OCI-M2 (cell line): ENCODE results near the gene GPR108.

Experiments used
- DNase-seq: peaks from one replicate; lab custom pipeline; 2025; ENCODE audit not compliant: unreplicated experiment; lab: John Stamatoyannopoulos, UW

GPR108 gene

DNA sequence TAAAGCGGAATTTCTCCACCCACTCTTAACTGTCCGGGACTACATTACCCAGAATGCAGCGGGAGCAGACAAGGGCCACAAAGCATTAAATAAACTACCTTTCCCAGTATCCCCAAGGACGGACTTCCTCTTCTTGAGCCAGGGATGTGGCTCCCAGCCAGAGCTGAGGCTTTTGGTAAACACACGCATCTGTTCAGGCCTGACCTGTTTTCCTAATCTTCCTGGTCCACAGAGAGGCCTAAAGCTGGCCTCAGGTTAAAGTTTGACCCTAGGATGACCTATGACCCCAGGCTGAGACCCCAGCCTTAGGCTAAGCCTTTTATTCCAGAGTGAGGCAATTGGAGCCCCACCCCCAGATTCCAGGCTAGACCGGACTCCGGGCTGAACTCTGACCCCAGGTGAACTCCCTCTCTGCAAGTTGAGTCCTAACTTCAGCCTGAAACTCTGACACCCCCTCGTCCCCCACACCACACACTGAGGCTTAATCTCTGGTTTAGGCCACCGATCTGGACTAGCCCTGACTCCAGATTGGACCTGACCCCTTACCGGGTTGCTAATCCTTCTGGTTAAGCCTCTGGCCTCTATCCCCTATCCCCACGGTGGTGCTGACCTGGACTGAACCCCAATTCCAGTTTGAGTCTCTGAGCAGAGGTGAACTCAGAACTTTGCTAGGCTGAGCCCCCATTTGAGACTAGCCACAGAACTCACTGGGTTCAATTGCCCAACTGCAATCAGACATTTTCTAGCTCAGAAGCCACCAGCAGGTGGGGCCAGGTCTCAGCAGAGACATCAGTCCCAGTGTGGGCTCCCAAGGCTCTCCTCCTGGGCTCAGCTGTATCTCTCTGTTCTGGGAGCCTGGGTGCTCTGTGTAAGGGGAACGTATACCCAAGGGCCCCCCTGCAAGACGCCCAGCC, 750 bp upstream of the GPR108 start:
- DNase-seq = peak; percentile 74

DNA sequence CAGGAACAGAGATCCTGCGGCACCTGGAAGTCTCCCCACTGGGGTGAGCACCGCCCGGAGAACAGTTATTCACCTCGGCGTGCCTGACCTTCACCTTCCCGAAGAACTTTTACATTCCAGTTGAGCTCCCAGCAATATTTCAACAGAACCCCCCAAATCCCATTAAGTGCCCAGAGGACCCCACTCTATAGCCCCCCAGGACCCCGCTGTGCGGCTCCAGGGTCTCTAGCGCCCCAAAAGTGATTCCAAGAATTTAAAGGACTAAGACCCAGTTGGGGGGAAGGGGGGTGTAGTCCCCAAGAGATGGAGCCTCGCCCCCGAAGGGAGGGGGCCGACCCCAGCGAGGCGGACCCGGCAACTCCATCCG, 480 bp downstream of the GPR108 start:
- no peak for DNase-seq

DNA sequence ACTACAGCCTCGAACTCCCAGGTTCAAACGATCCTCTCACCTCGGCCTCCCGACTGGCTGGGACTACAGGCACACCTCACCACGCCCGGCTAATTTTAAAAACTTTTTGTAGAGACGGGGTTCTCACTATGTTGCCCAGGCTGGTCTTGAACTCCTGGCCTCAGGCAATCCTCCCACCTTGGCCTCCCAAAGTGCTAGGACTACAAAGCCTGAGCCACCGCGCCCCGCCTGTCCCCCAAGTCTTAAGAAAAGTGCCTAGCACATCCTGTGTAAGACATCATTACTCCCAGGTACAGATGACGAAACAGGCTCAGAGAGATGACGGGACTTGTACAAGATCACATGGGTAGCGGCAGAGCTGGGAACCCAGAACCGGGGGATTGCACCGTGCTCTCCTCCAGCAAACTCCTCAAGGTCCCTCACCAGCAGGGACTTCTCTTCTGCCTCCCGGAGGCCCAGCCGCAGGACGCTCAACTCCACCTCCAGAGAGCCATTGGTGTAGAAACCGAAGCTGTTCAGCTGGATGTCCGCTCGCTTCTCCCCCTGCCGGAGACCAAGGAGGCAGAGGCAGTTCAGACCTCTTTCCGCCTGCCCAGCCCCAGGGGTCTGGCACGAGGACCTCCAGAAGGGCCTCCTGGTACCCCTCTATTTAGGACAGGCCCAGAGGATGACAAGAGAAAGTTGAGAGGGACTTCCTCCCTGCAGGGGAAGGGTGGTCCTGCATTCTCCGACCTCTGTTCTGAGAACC, 1.0 kb downstream of the GPR108 start:
- DNase-seq = no peak

DNA sequence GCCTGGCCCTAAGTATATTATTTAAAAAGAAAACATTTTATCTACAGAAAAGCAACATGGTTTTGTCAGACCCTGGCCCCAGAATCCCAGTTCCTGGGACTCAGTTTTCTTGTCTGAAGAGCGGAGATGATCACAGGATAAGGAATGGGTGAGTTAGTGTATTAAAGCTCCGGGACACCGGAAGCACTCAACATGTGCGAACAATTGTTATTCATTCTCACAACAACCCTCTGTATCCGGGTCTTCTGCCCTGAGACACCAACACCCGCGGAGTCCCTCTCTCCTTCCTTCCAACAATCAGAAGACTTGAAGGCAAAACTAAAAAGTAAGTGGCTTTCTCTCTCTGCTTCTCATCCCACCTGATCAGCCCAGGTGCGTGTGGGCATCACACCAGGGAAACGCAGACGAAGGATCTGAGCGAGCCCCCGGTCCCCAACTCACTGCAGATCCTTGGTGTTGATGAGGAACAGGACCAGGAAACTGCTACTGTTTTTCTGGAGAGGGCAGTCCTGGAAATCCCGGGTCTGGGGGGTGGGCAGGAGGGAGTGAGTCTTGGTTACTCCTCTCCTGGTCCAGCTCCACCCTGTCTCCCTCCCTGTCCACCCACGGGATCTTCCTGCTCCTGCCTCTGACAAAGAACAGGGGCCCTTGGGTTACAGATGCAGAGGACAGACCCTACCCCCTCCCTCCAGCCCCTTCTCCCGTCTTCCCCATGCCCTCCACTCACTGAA, 2.0 kb downstream of the GPR108 start:
- DNase-seq = no peak

DNA sequence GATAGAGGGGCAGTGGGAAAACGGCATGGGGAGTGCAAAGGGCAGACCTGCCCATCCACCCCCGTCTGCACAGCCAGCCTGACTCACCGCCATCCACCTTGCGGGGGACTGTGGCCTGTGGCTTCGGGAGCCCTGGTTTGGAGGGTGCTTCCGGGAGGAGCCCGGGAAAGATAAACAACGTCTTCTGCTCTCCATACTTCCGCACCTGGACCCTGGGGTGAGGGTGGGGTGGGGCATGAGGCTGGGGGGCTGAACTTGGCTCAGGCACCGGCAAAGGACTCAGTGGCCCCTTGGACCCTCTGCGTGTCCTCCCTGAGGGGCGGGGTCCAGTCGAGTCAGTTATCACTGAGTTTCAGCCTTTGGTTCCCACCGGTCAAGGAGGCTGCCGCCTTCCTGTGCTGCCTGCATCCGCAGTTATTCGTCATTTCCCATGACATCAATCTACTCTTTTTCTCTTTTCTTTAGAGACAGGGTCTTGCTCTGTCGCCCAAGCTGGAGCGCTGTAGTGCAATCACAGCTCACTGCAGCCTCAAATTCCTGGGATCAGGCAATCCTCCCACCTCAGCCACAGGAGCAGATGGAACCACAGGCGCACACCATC, 3.2 kb downstream of the GPR108 start:
- DNase-seq = no peak

DNA sequence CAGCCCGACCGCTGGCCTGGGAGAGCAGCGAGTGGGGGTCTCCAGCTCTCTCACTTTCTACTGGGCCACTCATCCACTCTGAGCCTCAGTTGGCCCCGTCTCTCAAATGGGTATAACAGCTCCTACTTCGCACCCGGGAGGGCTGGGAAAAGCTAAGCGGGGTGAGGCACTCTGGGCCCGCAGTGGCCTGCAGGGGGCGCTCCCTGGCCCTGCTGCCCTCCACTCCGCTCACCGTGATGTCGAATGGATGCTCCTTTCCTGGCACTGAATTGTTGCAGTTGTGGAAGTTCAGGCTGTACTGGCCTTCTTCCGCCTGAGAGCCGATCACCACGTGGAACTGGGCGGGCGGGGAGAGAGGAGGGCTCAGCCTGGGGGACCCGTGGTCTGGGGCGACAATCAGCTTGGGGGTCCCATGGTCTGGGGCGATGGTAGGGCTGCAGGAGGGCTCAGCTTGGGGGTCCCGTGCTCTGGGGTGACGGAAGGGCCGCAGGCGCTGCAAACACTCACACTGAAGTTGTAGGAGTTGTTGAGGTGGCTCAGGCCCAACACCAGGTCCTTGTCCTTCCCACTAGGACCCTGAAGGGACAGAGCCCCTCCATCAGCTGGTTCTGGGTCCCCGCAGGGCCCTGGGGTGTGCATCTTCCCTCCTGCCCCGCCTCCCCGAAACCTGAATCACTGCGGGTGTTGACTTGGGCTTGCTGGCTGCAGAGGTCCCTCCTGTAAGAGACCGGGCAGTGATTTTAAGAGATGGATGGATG, 3.9 kb downstream of the GPR108 start:
- no peak for DNase-seq

DNA sequence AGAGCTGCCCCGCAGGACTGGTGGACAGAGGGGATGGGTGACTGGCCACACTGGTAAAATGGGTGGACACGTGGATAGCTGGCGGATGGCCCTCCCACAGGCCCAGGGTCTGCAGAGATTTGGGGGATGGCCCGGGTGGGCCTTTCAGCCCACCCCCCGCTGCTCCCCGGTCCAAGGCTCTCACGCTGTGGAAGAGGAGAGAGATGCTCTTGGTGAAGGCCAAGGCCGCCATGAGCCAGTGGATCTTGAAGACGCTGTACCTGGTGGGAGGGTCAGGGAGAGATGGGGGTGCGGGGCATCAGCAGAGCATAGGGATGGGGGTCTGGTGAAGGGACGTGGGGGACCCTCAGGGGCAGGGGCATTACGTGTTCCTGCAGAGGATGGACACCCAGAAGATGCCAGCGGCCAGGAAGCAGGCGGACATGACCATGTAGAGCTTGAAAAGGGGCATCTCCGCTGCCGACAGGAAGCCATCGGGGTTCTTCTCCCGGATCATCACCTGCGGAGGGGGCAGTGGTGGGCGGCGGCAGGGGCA, 4.5 kb downstream of the GPR108 start:
- no peak for DNase-seq

DNA sequence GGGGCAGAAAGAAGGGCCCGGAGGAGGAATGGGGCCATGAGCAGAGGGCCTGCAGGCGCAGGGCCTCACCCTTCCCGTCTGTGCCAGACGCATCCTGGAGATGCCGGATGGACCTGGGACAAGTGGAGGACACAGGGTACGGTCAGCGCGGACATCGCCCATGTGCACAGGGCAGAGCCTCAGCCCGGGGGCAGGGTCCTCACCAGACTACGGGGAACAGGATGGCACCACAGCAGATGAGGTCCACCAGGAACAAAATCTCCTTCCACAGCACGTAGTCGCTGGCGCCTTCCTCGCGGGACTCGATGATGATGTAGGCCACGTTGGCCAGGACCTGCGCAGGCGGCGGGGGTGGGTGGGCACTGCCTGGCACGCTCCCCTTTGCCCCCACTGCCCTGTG, 5.6 kb downstream of the GPR108 start:
- no peak for DNase-seq

DNA sequence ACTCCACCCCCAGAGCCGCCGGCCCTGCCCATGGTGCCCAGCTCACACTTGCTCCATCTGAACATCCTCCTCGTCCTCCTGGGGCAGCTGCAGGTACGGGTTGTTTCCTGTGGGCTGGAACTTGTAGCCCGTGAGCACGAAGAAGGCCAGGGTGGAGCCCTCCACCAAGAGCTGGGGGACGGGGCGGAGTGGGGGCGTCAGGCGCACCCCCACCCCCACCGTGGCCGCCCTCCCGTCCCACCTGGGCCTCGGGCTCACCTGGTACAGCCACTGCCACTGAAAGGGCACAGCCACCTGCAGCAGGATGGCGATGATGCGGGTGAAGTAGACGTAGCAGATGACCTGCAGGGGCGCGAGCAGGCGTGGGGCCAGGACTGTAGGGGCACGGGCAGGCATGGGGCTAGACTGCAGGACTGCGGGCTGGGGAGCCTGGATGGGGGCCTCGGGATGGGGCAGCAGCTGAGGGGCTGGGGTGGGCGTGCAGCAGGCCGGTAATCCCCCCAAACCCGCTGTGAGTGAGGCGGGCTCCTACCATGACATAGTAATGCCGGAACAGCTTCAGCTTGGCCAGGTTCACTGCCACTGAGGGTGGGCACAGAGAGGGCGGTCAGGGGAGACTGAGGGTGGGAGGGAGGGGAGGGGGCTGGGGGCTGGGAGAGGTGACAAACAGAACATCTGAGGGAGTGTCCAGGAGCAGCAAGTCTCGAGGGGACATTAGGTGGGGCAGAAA, 6.3 kb downstream of the GPR108 start:
- DNase-seq = no peak

DNA sequence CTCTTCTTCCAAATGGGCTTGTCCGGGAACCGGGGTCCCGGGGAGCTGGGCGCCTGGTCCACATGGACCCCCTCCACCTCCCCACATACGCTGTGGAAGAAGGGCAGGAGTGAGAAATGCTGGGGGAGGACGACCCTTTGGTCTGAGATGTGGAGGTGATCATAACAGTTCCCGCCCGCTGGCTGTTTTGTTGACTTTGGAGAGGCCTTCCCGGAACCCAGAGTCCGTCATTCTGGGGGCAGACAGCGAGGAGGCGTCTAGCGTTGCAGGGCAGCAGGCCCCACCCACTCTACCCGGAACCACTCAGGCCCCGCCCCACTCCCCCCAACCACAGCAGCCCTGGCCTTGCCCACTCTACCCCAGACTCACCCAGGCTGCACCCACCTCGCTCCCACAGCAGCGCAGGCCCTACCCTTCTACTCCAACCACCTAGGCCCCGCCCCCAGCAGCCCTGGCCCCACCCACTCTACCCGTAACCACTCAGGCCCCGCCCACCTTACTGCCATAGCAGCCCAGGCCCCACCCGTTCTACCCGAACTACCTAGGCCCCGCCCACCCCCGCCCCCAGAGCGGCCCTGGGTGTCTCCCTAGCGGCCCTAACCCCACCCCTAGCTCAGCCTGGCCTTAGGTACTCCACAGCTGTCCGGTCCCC, 7.1 kb downstream of the GPR108 start:
- DNase-seq = no peak

DNA sequence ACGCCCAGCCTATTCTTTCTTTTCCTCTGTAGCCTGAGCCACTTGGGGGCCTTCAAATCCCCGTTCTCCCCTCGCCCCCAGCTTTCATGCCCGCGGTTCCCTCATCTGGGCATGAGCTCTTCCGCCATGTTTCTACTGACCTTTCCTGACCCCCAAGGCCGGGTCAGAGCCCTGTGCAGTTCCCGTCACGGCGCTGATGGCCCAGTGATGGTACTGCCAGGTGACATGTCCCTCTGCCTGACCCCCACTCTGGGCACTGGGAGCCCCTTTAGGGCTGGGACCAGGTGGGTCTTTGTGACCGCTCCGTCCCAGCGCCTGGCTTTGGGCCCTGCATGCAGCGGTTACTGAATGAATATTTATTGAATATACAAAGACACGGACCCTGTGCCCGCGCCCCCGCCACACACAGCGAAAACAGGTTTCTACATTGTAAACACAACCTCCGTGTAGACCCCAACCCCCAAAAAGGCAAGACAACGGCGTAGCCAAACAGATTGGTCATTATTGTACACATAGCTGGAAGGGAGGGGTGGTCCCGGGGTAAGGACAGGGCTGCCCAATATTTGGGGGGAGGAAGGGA, 7.7 kb downstream of the GPR108 start:
- no peak for DNase-seq

DNA sequence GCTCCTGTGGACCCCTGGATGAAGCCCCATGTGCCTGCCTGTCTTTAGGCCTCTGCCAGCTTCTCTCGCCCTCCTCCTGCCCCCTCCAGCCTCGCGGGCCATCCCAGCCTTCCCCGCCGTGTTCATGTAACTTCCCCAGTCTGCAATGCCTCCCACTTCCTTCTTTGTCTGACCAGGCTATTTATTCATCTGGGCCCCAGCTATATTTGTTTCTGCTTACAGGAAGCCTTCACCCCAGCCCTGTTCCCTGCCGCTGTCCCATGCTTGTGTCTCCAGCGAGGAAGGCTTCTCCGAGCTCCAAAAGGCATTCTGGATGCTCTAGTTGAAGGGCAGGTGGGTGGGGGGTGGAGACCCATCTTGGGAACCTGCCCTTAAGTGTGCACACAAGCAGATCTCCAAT, 9.0 kb downstream of the GPR108 start:
- no peak for DNase-seq

DNA sequence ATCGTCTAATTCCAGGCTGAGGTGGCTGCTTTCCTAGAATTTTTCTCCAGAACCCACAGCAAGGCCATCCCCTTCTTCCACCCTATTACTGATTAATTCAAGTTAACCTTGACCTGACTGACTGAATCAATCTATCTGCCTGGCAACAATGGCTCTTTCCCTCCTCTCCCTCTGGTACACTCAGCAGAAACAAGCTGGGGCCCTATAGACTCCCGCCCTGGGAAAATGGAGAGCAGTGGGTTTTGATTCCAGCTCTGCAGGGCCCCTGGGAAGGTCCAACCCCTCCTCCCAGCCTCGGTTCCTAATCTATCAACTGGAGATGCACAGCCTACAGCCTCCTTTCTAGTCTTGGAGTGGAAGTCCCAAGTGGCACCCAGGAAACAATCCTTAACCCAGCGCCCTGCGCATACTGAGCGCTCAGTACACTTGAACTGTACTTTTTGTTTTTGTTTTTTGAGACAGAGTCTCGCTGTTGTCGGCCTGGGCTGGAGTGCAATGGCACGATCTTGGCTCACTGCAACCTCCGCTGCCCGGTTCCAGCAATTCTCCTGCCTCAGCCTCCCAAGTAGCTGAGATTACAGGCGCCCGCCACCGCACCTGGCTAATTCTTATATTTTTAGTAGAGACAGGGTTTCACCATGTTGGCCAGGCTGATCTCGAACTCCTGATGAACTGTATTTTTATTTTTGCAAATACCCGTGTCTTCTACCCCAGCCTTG, 11.7 kb downstream of the GPR108 start:
- no peak for DNase-seq

DNA sequence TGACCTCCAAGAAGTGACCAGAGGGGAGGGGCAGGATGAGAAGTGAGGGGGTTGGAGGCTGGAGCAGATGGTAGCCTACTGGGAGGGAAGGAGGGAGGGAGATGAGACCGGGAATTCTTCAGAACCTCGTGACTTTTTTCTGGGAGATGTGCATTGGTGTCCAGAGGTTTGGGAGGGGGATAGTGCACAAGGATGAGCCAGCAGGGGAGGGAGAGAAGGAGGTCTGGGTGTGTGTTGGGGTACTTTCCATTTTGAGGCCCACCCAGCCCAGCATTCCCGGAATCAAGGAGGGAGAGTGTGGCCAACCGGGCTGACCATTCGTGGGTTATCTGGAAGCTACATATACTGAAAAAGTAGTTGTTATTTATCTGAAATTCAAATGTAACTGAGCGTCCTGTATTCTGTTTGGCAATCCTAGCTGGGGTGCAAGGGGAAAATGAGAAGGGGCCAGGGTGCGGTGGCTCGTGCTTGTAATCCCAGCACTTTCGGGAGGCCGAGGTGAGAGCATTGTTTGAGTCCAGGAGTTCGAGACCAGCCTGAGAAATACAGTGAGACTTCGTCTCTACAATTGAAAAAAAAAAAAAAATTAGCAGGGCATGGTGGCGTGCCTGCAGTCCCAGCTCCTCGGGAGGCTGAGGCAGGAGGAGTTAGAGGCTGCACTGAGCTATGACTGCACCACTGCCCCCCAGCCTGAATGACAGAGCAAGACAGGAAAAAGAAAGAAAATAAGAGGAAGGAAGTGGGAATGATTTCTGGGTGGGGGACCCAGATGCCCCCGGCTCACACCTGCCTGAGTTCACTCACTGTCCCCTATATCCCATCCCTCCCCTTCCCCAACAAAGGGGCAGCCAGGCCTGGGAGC, 12.5 kb downstream of the GPR108 start:
- no peak for DNase-seq

DNA sequence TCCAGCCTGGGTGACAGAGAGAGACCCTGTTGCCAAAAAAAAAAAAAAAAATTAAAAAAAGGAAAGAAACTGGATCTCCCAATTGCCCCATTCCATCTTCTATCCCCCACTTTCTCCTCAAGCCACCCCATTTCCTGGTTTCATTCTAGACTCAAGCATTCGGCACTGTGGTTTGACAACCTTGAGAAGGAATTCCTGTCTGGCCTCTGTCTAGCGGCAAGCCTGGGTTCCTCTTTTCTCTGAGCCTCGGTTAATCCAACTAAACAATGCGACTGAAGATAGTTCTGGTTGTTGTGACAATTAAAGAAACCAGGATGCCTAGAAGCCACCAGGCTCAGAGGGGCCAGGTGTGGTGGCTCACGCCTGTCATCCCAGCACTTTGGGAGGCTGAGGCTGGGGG, 13.6 kb downstream of the GPR108 start:
- DNase-seq = no peak

DNA sequence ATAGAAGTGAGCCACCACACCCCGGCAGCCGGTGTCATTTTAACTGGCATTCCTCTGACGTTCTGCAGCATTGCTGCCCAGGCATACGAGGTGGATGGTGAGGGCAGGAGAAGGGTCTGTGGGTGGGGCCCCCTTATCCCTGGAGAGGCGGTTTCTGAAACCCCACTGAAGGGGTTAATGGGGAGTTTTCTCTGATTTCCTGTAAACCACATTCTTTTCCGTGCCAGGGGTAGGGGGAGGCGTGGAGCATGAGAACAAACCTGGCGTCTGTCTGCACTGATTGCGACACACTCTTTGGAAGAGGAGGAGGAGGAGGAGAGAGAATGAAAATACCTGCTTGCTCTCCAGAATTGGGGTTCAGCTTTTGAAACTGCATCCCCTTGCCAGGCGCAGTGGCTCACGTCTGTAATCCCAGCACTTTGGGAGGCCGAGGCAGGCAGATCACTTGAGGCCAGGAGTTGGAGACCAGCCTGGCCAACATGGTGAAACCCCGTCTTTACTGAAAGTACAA, 14.2 kb downstream of the GPR108 start:
- no peak for DNase-seq

DNA sequence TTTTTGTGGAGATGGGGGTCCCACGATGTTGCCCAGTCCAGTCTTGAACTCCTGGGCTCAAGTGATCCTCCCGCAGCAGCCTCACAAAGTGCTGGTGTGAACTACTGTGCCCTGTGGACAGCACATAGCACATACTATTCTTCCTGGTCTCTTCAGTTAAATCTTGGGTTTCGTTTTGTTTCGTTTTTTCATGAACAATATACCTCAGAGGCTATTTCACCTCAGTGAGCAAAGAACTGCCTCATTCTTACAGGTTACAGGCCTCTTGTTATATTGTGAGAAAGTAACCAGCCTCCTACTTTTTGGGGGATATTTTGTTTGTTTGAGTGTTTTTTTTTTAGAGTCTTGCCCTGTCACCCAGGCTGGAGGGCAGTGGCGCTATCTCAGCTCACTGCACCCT, 15.6 kb downstream of the GPR108 start:
- DNase-seq = no peak
